PC-3 (cell line): ENCODE measurements around the gene MINDY4B. TPM values are rescaled to one million over a fixed set of nuclear protein-coding genes. Genes with fewer than 3 reads are reported as not detected.

Experiments
- ATAC-seq: fragments of 200-7000 bp; cut with Tn5 transposase; 2 replicates; pipeline ENCODE4 v1.9.1; 2020; ENCODE audit warnings: mild to moderate bottlenecking, moderate library complexity
- BruUV-seq: library from RNA; stranded (reverse); fragments of 400-500 nt; replicated peaks from 2 replicates; lab custom pipeline; 2021; lab: Mats Ljungman, UMichigan
- CTCF ChIA-PET: fragments of 300-600 bp; sonication (Branson Sonifier 250); formaldehyde crosslinking; loops from one replicate; lab custom pipeline; 2022; ENCODE audit warnings: antibody characterized with exemption; lab: Charles Lee
- POLR2A ChIA-PET: fragments of 300-600 bp; sonication (Branson Sonifier 250); formaldehyde crosslinking; loops from one replicate; lab custom pipeline; 2022; ENCODE audit warnings: antibody characterized with exemption; ENCODE audit not compliant: unreplicated experiment; lab: Charles Lee
- DNase-seq: peaks from one replicate; pipeline ENCODE4 v3.0.0-alpha.2; 2015
- H2AFZ ChIP-seq: fragments of 300-600 bp; sonication (generic); 2 replicates; pipeline ENCODE4 v1.6.0; 2016; ENCODE audit warnings: antibody characterized with exemption, low read length
- H3F3A ChIP-seq: fragments of 300-600 bp; sonication (generic); one replicate; pipeline ENCODE4 v1.6.0; 2017; ENCODE audit warnings: antibody characterized with exemption, low read length, control low read depth, mild to moderate bottlenecking; ENCODE audit not compliant: unreplicated experiment
- H3K27ac ChIP-seq: fragments of 300-600 bp; sonication (generic); 2 replicates; pipeline ENCODE4 v1.5.1; 2016; ENCODE audit warnings: mild to moderate bottlenecking, low read length
- H3K27me3 ChIP-seq: fragments of 300-600 bp; sonication (generic); 2 replicates; pipeline ENCODE4 v1.6.1; 2016; ENCODE audit warnings: low read length, mixed read lengths
- H3K36me3 ChIP-seq: fragments of 300-600 bp; sonication (generic); 2 replicates; pipeline ENCODE4 v1.6.1; 2016; ENCODE audit warnings: low read depth, mixed run types, low read length, mixed read lengths
- H3K4me1 ChIP-seq: fragments of 300-600 bp; sonication (generic); 2 replicates; pipeline ENCODE4 v1.5.1; 2016; ENCODE audit warnings: low read length; ENCODE audit not compliant: insufficient read depth
- H3K4me2 ChIP-seq: fragments of 300-600 bp; sonication (generic); 2 replicates; pipeline ENCODE4 v1.6.0; 2016; ENCODE audit warnings: low read length
- H3K4me3 ChIP-seq: fragments of 300-600 bp; sonication (generic); 2 replicates; pipeline ENCODE4 v1.5.1; 2016; ENCODE audit warnings: mild to moderate bottlenecking, low read length, mixed read lengths
- H3K79me2 ChIP-seq: fragments of 300-600 bp; sonication (generic); 2 replicates; pipeline ENCODE4 v1.6.1; 2017; ENCODE audit warnings: low read length, mixed read lengths
- H3K9ac ChIP-seq: fragments of 300-600 bp; sonication (generic); 2 replicates; pipeline ENCODE4 v1.6.0; 2016; ENCODE audit warnings: mild to moderate bottlenecking, low read length
- H3K9me2 ChIP-seq: fragments of 300-600 bp; sonication (generic); replicated peaks from 2 replicates; pipeline ENCODE4 v1.6.1; 2016; ENCODE audit warnings: mixed run types, low read length, mixed read lengths
- H3K9me3 ChIP-seq: fragments of 300-600 bp; sonication (generic); 2 replicates; pipeline ENCODE4 v1.6.1; 2016; ENCODE audit warnings: low read length, mixed read lengths
- H4K20me1 ChIP-seq: fragments of 300-600 bp; sonication (generic); 2 replicates; pipeline ENCODE4 v1.6.1; 2016; ENCODE audit warnings: low read length, mixed read lengths
- CTCF ChIP-seq: fragments of 300-600 bp; sonication (generic); conservative IDR thresholded peaks from 2 replicates; pipeline ENCODE4 v1.5.1; 2017; ENCODE audit warnings: antibody characterized with exemption, low read depth, mild to moderate bottlenecking, low read length
- EZH2 ChIP-seq: fragments of 300-600 bp; sonication (generic); IDR thresholded peaks from one replicate; pipeline ENCODE4 v1.6.1; 2017; ENCODE audit warnings: antibody characterized with exemption, mild to moderate bottlenecking, low read length; ENCODE audit not compliant: unreplicated experiment
- EZH2phosphoT487 ChIP-seq: fragments of 300-600 bp; sonication (generic); IDR thresholded peaks from 2 replicates; pipeline ENCODE4 v1.6.1; 2018; ENCODE audit warnings: mild to moderate bottlenecking, antibody characterized with exemption, low read length, borderline replicate concordance
- intact Hi-C: fragments of 100-400 bp; cut with micrococcal nuclease; formaldehyde crosslinking; loops from 2 replicates; pipeline ENCODE4 v1.9.0; 2023
- total RNA-seq: library from RNA; depleted of rRNA; stranded (reverse); fragments of >200 nt; gene quantifications from 2 replicates; pipeline ENCODE4 v1.2.3, GENCODE V29; 2014

The MINDY4B gene
- total RNA-seq, 1 experiment from 2014 or later = not detected

- intact Hi-C loops = no loop called here
- POLR2A ChIA-PET = no interaction called here
Measured at GRCh38 chr3:150830745-150831144, 74.5 kb downstream of the MINDY4B start.

GRCh38 chr3:150830094-150830681 lies 75.1 kb downstream of the MINDY4B start:
- 0 out of 2 replicates have a peak, but pooled peaks cover 4% of the 10 kb centered on the region for H3K27me3 ChIP-seq
- H3K4me3 ChIP-seq = no peak overlapping the region
- H3K9me2 ChIP-seq = no peaks in the 10 kb centered on the region
- TF ChIP-seq EZH2phosphoT487 = no peak
- peak; percentile 60 for TF ChIP-seq CTCF
- no peak overlapping the region for H3K9ac ChIP-seq
- DNase-seq (peak; percentile 28), ATAC-seq (peak; percentile 58)
- H3K4me1 ChIP-seq = no peaks in the 10 kb centered on the region
- H3K36me3 ChIP-seq = no peaks in the 10 kb centered on the region
- H3K9me3 ChIP-seq = no peaks in the 10 kb centered on the region
- no peaks in the 10 kb centered on the region for H3F3A ChIP-seq
- no peak overlapping the region for H2AFZ ChIP-seq
- BruUV-seq = no TSS peak
- H3K79me2 ChIP-seq = no peaks in the 10 kb centered on the region
- ChIA-PET POLR2A (no interaction called here), CTCF (no interaction called here)
- H4K20me1 ChIP-seq = no peaks in the 10 kb centered on the region
- intact Hi-C loops = no loop called here
- H3K4me2 ChIP-seq = no peak overlapping the region
- H3K27ac ChIP-seq = no peak overlapping the region

More at GRCh38 chr3:150830745-150831144, 74.5 kb downstream of the MINDY4B start:
- CTCF ChIA-PET = no interaction called here
- Histone ChIP-seq H3K79me2 (no peaks in the 10 kb centered on the region), H3K4me1 (no peaks in the 10 kb centered on the region), H4K20me1 (no peaks in the 10 kb centered on the region), H3K27me3 (peaks cover 4% of the 10 kb centered on the region; the same call in 1 of the 2 replicates), H3K9me3 (no peaks in the 10 kb centered on the region), H3K9me2 (no peaks in the 10 kb centered on the region), H3K36me3 (no peaks in the 10 kb centered on the region), H3K4me2 (no peak overlapping the region), H2AFZ (no peak overlapping the region), H3K4me3 (no peak overlapping the region), H3F3A (no peaks in the 10 kb centered on the region), H3K27ac (no peak overlapping the region), H3K9ac (no peak overlapping the region)
- no TSS peak for BruUV-seq
- TF ChIP-seq EZH2phosphoT487 = no peak
- TF ChIP-seq EZH2 = no peak
- no peak for TF ChIP-seq CTCF
- ATAC-seq (no peak), DNase-seq (no peak)

GRCh38 chr3:150829408-150829807 lies 75.8 kb downstream of the MINDY4B start:
- H3K27me3 ChIP-seq = no peaks in the 10 kb centered on the region
- CTCF ChIA-PET = no interaction called here

More at GRCh38 chr3:150829408-150829807, 75.8 kb downstream of the MINDY4B start:
- POLR2A ChIA-PET = no interaction called here
- no TSS peak for BruUV-seq
- Histone ChIP-seq H3K9ac (no peak overlapping the region), H3K79me2 (no peaks in the 10 kb centered on the region), H3K4me3 (no peak overlapping the region), H4K20me1 (no peaks in the 10 kb centered on the region), H3F3A (no peaks in the 10 kb centered on the region), H3K9me3 (no peaks in the 10 kb centered on the region), H3K9me2 (no peaks in the 10 kb centered on the region), H3K4me2 (no peak overlapping the region), H2AFZ (no peak overlapping the region), H3K36me3 (no peaks in the 10 kb centered on the region), H3K27ac (no peak overlapping the region), H3K4me1 (no peaks in the 10 kb centered on the region)
- DNase-seq (no peak), ATAC-seq (no peak)
- TF ChIP-seq EZH2 (no peak), EZH2phosphoT487 (no peak)
- intact Hi-C loops = no loop called here
